ENCODE results near the gene CYP4A22. TPM values are rescaled to one million over a fixed set of nuclear protein-coding genes. Genes with fewer than 3 reads are reported as not detected.
A peak's percentile ranks its signal among the peaks of the same experiment; 100 is the strongest.

The CYP4A22 gene
- total and polyA plus RNA-seq, 9 of the 15 experiments (the other 6 are each of a cell fraction or from before 2014, with no cell fraction given), result 0.07 TPM; not detected in 8

DNA sequence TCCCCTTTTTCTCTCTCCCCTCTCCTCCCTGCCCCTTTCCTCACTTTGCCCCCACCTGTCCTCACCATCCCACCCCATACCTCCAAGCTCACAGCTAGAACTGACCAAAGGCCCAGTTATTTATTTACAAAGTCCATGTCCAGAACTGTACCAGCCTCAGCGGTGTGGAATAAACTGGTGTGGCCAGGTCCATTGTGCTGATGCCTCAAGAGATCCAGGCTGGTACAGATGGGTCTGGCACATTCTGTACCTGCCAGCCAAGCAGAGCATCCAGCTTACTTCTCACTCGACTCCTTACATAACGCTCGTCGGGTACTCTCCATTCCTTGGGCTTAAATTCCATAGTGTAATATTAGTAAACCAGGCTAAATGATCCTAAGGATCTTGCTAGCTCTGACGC lies 40.8 kb downstream of the CYP4A22 start:
- H3K9me3 ChIP-seq (replicated peaks; ENCODE audit: control insufficient read depth, insufficient read depth, low read depth, low read length), result no peaks in the 10 kb centered on the region
- no peak for ATAC-seq
- ChIA-PET CTCF (ENCODE audit: low intra/inter-chr PET ratio) (interaction anchor here (2.0 to 3.2 kb wide), 2 partner anchors 227 to 245 kb away, joined by 4 to 23 read pairs; no protein-coding TSS in a partner anchor), POLR2A (interaction anchor here (1.1 to 7.1 kb wide), 6 partner anchors 16 to 102 kb away, joined by 3 to 65 read pairs (median 6); no protein-coding TSS in a partner anchor)
- no TSS peak for BruUV-seq (replicated peaks)
- peak overlapping the region; percentile 77; the same call in 1 of the 2 replicates for H2AFZ ChIP-seq (ENCODE audit: low read depth, low read length)
- H3K4me3 ChIP-seq, result no peak overlapping the region
- no peak overlapping the region for H3K9ac ChIP-seq (ENCODE audit: insufficient read depth in 1 of 2, low read depth in 2 of 2, low read length in 2 of 2)
- H3K4me1 ChIP-seq (replicated peaks in 1 of 2; ENCODE audit: control insufficient read depth in 2 of 2, insufficient read depth in 2 of 2, low read length in 2 of 2), result peaks cover 39 to 44% of the 10 kb centered on the region in 2 experiments
- H4K20me1 ChIP-seq (replicated peaks; ENCODE audit: control insufficient read depth, insufficient read depth, low read length), result no peaks in the 10 kb centered on the region
- no peak for DNase-seq (ENCODE audit: extremely low read depth in 1 of 4, low spot score in 3 of 4)
- H3K79me2 ChIP-seq (ENCODE audit: control insufficient read depth, insufficient read depth, low read length), result peaks cover 8% of the 10 kb centered on the region; the same call in 2 of the 3 replicates
- H3K4me2 ChIP-seq (ENCODE audit: insufficient read depth, low read length), result peak overlapping the region; percentile 86; the same call in 1 of the 2 replicates
- 47% methylated on average over 6 of the region's 6 CpGs for whole genome bisulfite sequencing (ENCODE audit: insufficient coverage, low coverage, missing lambda C conversion rate)
- no peak overlapping the region for H3K27ac ChIP-seq (ENCODE audit: extremely low read depth, low read depth, low read length)
- no peaks in the 10 kb centered on the region for H3K9me1 ChIP-seq (ENCODE audit: control insufficient read depth, insufficient read depth, low read length)
- FAIRE-seq, result no peak
- peaks cover 4 to 5% of the 10 kb centered on the region in 2 experiments; a peak in 3 of 5 replicates for H3K27me3 ChIP-seq (ENCODE audit: control insufficient read depth in 2 of 2, insufficient read depth in 2 of 2, low read length in 2 of 2)
- intact Hi-C loops (cut with micrococcal nuclease) (loop anchor here (5.0 to 10.0 kb wide), 4 partner anchors 73 to 534 kb away; no protein-coding TSS in a partner anchor), in situ Hi-C loops (cut with MboI) (loop anchor here (10.0 kb wide), 1 partner anchor 247 kb away; no protein-coding TSS in a partner anchor)
- H3K36me3 ChIP-seq (ENCODE audit: control insufficient read depth, insufficient read depth, low read length), result no peaks in the 10 kb centered on the region
- TF ChIP-seq, protein P1, sequence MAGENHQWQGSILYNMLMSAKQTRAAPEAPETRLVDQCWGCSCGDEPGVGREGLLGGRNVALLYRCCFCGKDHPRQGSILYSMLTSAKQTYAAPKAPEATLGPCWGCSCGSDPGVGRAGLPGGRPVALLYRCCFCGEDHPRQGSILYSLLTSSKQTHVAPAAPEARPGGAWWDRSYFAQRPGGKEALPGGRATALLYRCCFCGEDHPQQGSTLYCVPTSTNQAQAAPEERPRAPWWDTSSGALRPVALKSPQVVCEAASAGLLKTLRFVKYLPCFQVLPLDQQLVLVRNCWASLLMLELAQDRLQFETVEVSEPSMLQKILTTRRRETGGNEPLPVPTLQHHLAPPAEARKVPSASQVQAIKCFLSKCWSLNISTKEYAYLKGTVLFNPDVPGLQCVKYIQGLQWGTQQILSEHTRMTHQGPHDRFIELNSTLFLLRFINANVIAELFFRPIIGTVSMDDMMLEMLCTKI (IDR thresholded peaks at IDR 0.05; ENCODE audit: partially characterized antibody), result no peak
- TF ChIP-seq CHD4 (IDR thresholded peaks at IDR 0.05; ENCODE audit: insufficient read depth, insufficient replicate concordance, low read depth, low read length, poor library complexity, severe bottlenecking) (no peak), ARHGAP35 (IDR thresholded peaks at IDR 0.05; ENCODE audit: partially characterized antibody) (no peak), MYNN (IDR thresholded peaks at IDR 0.05) (no peak), MYNN (CRISPR knock-in tag; IDR thresholded peaks at IDR 0.05) (no peak), ATF2 (CRISPR knock-in tag; IDR thresholded peaks at IDR 0.05) (no peak), ZNF318 (IDR thresholded peaks at IDR 0.05; ENCODE audit: borderline replicate concordance in 1 of 2, low read depth in 1 of 2) (no peak)
- TF ChIP-seq, protein P2, sequence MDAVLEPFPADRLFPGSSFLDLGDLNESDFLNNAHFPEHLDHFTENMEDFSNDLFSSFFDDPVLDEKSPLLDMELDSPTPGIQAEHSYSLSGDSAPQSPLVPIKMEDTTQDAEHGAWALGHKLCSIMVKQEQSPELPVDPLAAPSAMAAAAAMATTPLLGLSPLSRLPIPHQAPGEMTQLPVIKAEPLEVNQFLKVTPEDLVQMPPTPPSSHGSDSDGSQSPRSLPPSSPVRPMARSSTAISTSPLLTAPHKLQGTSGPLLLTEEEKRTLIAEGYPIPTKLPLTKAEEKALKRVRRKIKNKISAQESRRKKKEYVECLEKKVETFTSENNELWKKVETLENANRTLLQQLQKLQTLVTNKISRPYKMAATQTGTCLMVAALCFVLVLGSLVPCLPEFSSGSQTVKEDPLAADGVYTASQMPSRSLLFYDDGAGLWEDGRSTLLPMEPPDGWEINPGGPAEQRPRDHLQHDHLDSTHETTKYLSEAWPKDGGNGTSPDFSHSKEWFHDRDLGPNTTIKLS (IDR thresholded peaks at IDR 0.05; ENCODE audit: borderline replicate concordance, low read depth), result no peak

Measured in K562 (cell line).